Measurements from ENCODE around the gene MAFB.

MAFB gene

DNA sequence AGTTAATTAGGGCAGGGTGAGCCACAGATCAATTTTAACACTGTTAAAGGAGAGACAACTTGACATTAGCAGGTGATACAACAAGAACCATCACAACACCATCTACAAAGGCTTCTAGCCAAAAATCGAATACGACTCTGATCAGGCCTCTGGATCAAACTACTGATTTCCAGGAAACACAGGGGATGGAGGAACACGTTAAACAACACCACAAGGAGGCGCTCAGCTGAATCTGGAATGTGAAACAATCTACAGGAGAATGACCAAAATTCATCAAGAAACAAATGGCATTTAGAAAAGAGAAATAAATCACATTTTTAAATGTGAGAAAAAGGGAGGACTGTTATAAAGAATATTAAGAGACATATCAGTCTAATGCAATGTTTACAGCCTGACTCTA lies 13.5 kb upstream of the MAFB start:
- no peak for DNase-seq (ENCODE audit: low read depth)

DNA sequence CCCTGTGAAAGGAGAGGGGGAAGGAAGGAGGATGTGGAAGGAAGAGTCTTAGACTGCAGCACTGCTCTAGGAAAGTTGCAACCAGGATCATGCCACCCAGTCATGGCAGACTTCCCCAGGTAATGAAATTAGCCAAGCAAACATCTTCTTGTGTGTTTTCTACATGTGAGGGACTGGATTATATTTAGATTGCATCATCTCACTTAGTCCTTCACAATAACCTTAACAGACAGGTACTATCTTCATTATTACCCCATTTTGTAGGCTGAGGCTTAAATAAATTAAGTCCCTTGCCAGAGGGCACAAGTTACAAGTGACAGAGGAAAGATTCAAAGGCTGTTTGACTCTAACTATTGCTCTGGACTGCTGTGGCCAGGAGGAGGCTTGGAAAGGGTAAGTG lies 9.7 kb upstream of the MAFB start:
- no peak for DNase-seq (ENCODE audit: low read depth)

DNA sequence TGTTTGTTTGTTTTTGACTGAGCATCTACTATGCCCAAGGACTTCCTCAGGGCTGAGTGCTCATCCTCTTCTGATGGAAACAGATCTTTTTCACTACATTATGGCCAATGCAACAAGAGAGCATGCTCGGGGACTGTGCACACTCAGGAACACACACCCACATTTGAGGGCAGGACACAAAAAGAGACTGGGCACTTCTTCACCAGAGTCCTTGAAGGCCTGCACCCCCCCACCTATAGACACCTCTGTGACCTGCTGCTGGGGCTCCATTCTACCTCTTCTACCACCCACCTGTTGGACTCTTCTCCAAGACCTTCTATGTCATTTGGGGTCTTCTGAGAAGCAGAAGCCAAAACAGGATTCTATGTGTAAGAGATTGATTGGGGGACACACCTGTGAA lies 9.2 kb upstream of the MAFB start:
- DNase-seq (ENCODE audit: low read depth): no peak

DNA sequence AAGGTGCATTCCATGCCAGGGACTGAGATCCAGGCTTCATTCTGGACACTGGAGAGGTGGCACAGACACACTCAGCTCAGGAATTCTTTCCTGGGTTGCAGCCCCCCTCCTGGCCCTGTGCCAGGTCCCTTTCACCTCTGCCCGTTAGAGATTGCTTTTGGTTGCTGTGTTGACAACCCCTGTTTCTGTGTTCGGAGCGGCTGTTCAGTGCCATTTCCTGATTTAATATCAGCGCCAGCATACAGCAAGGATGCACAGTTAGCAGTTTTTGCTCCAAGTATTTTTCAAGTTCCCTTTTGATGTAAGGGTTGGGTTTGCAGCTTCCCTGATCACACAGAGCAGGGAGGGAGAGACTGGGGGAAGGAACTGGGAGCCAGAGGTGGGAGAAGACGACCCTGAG lies 8.5 kb upstream of the MAFB start:
- DNase-seq (ENCODE audit: low read depth): no peak

DNA sequence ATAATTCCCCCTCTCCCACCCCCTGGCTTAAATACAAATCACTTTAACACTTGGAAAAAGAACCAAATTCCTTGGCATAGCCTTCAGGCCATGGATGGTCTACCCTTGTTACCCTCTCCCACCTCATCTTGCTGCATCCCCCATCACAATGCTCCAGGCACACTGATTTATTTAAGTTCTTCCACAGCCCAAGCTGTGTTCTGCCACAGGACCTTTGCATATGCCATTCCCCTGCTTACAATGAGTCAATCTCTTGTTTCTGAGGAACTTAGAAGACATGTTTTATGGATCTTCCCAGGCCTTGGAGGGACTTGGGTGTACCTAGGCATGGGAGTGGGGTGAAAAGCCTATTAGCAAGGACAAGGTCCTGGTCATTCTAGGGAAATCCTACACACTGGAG lies 6.2 kb upstream of the MAFB start:
- DNase-seq (ENCODE audit: low read depth): no peak

DNA sequence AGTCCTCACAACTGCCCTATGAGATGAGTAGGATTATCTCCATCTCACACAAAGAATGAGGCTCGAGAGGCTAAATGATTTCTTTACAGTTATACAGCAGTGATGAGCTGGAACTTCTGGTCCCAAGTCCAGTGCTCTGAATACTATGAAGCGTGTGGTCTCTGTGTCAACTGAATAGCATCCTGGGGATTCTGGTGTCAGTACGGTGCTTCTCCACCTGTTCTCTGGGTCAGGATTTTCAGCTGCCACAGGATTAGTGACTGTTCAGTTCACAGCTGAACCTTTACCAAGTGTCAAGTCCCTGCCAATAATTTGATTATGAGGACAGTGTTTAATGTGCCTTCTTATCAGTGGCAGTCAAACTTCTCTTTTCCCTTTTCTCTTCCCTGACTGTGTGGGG lies 5.2 kb upstream of the MAFB start:
- DNase-seq (ENCODE audit: low read depth): no peak

DNA sequence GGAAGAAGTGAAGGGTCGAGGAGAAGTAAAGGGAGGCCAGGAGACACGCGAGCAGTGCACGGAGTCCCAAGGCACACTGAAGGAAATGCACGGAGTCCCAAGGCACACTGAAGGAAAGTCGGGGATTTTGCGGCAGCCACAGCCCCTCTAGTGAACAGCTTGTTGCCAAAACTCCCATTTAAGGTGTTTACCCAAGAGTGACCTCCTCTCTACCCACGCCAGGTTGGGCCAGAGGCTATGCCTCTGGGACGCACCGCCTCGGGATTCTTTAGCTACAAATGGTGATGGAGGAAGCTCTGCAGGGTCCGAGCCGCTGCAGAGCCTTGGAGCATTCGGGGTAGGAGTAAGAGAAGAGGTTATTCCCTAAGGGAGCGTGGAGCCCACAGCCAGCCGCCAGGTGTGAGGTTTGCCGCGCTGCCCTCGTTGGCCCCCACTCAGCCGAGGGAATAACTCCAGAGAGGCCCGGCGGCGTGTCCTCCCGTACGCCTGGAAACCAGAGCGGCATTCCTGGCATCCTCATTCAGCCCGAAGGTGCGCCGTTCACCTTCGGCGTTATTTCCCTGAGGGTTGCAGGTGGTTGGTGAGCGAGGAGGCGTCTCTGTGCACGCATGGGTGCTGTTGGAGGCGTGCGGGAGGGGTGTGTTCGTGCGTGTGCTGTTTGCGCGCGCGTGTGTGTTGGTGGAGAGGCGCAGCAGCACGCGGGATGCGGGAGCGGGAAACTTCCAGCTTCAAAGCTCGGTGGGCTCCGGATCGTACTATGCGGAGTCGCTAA lies 3.4 kb upstream of the MAFB start:
- no peak for DNase-seq (ENCODE audit: low read depth)

DNA sequence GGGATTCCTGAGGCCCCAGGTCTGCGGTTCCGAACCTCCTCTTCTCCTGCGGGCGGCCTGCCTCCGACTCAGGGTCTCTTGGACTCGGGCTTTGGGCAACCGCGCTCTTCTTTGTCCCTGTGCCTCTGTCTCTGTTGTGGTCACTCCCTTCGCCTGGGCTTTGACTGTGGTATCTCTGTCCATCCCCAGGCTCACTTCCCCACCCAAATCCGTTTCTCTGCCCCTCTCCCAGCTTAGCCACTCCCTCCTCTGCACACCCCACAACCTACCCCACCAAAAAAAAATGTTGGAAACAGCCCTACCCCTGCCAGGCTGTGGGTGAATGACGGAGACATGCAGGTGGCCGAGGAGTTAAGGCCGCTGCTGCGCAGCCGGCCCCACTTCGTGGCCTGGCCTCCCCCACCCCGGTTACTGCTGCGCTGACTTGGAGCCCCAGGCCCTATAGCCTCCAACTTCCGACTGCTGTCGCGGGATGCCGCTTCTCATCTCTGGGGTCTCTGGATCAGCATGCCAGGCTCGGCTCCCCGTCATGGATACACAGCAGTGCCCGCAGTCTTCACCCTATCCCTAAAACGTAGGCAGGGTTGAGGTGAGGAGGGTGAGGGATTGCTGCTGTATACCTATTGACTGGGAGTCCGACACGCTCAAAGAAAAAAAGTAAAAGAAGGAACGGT lies 2.7 kb upstream of the MAFB start:
- no peak for DNase-seq (ENCODE audit: low read depth)

DNA sequence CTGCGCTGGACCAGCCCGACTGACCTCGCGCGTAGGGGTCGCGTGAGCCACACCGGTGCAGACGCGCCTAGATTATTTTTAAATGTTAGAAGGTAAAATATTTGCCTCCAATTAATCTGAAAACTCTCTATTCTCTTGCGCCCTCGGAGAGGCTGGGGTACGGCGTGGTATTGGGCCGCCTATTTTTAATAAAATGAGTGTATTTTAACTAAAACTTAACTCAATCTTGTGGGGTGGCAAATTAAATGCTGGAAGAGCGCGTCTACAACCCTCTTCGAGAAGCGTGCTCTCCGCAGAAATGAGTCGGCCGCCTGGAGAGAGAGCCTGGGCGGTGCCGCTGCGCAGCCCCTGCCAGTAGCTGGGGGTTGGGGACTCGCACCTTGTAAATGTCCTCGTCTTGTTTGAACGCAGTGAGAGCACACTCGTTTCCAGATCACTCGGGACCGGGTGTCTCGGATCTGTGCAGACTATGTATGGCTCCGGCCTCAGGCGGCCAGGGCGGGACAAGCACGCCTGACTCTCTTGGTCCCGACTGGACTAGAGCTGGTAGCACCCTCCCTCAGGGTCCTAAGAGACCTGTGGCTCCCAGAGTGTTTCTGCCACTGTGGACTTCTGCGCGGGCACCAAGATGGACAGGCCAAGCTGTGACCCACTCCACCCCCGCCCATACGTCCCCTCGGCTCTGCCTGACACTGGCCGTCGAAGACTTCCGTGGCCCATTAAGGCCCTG lies 2.0 kb upstream of the MAFB start:
- DNase-seq (ENCODE audit: low read depth): no peak

DNA sequence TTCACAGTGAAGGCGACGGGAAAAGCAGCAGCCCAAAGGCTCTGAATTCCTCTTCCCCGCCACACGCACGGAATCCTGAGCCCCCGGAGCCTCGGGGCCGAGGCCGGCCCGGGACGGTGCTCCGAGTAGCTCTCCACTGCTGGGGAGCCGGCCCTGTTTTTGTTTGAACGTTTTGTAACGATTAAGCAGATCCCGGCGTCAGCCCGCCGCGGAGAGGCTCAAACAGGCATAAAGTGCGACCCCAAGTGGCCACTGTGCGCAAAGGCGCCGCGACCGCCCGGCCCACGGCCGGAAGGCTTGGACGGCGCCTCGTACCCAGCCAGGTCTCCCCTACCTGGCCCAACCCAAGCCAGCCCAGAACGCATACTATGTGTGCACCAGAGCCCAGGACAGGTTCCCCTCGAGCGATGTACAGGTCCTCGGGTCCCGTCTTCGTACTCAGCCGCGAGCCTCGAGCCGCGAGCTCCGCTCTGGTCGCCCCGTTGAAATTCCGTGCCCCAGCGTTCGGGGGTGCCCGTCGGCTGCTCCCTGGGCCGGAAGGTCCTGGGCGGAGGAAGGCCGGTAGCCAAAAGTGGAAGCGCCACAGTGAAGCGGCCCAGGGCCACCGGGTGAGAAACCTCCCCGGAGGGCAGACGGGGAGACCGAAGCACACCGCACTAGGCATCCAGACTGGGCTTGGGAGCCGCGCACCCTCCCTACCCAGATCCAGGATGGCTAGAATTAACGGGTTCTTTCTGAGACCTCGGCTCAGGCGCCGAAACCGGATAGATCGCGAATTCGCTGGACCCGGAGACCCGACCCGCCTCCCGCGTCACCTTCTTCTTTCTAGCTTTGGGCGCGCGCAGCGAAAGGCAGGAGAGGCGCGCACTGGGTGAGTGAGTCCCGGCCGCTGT lies 1.2 kb upstream of the MAFB start:
- peak; percentile 80 for DNase-seq (ENCODE audit: low read depth)

DNA sequence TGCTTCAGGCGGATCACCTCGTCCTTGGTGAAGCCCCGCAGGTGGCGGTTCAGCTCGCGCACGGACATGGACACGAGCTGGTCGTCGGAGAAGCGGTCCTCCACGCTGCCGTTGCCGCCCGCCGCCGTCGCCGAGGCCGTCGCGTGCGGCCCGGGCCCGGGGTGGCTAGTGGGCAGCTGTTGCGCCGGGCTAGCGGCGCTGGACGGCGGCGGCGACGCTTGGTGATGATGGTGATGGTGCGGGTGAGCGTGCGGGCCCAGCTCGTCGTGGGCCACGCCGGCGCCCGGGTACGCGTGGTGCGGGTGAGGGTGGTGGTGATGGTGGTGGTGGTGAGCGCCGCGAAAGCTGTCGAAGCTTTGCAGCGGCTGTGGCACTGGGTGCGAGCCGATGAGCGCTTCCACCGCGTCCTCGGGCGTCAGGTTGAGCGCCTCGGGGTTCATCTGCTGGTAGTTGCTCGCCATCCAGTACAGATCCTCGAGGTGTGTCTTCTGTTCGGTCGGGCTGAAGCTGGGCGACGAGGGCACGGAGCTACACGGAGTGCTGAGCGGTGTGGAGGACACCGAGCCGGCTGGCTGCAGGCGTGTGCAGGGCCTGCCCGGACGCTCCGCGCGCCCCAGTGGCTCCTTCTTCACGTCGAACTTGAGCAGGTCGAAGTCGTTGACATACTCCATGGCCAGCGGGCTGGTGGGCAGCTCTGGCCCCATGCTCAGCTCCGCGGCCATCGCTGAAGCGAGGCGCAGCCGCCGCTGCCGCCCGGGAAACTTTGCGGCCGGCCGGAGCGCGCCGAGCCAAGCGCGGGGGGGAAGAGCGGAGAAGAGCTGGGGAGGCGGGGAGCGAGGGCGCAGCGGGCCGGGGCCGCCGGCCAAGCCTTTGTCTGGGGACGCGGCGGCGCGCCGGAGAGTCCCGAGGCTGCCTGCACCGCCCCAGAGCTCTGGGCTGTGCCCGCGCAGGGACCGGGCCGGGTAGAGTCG lies 622 bp downstream of the MAFB start:
- no peak for DNase-seq (ENCODE audit: low read depth)

DNA sequence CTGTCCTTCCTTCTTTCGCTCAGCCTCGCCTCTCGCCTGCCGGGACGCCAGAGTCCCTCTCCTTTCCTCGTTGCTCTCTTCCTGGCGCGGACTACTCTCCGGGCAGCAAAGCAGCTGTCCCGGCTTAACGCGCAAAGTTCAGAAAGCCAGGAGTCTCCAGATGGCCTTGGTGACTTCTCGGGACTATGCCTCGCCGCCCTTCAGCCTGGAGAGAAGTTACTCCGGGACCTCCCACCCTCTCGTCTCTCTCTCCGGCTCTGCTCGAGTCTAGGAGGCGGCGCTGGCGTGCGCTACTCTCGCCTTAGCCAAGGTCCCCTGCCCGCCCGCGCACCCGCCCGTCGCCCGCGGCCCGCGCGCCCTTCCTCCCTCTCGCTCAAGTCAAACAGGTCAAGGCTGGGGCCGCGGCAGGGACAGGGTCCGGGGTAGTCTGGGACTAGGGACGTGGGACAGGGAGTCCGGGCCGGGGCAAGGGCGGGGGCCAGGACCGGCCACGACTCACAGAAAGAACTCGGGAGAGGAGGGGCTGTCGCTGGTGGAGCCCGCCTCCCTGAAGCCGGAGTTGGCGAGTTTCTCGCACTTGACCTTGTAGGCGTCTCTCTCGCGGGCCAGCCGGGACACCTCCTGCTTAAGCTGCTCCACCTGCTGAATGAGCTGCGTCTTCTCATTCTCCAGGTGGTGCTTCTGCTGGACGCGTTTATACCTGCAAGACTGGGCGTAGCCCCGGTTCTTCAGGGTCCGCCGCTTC lies 1.5 kb downstream of the MAFB start:
- no peak for DNase-seq (ENCODE audit: low read depth)

DNA sequence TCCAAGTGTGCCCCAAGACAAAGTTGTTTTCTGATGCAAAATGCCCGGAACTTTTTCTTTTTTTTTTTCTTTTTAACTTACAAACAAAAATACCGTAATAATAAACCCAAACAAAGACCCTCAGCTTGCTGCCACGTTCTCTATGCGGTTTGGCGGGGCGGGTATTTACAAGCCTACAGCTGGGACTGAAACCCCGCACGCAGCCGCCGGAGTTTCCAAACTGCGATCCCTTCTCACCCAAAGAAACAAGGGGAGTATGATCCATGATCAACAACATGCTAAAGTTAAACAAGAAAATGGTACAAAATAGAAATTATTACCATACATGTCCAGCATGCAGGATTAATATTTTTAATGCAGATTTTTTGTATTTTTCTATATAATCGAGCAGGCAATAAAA lies 2.1 kb downstream of the MAFB start:
- no peak for DNase-seq (ENCODE audit: low read depth)

DNA sequence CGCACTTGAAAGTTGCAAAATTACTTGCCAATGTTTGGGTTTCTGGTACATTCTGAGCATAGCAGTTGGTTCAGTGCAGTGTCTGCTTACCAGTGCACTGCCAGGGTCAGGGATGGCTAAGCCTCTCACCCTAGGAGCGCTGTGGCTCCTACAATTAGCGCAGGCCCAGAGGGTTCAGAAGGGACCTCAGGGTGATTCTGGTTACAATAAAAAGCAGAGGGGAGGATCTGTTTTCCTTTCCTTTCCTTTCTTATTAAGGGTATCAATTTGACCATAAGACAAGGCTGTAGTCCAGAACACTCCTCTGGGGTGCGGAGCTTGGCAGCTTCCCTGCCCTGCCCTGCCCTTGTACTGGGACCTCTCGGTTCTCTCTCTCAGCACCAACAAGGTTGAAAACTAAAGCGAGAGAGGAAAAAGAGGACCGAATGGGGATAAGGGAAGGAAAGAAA lies 2.6 kb downstream of the MAFB start:
- no peak for DNase-seq (ENCODE audit: low read depth)

DNA sequence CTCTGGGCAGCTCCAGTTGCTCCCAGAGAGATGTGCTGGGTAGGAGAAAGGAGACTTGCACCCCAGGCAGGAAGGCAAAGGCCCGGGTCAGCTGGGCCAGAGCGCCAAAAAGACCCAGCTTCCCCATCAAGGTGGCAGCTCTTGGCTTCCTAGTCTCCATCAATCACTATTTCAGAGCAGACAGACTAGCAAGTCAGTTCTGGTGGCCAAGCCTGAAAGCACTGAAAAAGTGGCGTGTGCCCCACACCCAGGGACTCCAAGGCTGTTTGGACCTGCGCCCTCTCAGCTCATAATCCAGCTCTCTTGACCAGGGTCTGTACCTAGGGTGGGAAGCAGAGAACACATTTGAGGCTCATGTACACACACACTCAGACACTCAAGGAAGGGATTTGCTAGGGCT lies 3.7 kb downstream of the MAFB start:
- DNase-seq (ENCODE audit: low read depth): no peak

DNA sequence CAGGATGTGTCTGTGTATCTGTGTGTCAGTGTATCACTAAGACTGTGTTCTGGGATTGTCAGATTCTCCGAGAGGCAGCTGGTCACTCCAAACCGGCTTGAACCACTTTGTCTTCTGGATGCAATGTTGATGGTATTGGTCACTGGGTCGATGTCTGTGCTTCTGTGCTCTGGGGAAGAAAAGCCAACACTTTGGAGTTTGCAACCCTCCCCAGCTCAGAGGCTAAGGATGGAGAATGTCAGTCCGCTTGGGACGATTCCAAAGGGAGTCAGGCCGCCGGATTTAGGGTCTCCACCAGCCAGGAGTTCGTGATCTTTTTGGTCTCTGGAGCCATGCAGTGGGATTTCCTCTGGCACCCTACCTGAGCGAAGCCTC lies 5.2 kb downstream of the MAFB start:
- no peak for DNase-seq (ENCODE audit: low read depth)

DNA sequence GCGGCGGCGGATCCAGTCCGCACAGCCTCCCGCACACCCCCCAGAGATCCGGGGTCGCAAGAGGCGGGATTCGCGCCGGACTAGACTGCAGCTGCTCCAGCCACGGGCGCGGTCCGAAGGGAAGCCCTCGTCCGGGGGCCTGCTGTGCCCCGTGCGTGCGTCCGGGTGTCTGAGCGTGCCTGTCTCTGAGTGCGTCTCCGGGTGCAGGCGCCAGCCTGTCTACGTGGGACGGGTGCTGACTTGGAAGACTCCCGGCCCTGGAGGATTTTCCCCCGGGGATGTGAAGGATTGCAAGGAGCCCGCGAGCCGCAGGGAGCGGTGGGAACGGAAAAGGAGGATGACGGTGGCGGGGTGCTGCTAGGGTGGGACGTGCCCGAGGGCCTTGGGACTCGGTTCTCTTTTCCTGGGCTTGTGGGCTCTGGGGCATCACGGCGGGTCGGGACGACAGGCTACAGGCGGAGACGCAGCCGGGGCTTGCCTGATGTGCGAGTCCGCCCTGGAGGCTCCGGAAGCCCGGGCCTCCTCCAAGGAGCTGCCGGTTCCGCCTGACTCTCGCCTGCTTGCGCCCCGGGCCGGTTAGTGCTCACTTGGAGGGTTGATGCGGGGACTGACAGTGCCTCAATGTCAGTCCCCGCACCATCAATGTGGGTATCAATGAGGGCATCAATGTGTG lies 5.7 kb downstream of the MAFB start:
- no peak for DNase-seq (ENCODE audit: low read depth)

DNA sequence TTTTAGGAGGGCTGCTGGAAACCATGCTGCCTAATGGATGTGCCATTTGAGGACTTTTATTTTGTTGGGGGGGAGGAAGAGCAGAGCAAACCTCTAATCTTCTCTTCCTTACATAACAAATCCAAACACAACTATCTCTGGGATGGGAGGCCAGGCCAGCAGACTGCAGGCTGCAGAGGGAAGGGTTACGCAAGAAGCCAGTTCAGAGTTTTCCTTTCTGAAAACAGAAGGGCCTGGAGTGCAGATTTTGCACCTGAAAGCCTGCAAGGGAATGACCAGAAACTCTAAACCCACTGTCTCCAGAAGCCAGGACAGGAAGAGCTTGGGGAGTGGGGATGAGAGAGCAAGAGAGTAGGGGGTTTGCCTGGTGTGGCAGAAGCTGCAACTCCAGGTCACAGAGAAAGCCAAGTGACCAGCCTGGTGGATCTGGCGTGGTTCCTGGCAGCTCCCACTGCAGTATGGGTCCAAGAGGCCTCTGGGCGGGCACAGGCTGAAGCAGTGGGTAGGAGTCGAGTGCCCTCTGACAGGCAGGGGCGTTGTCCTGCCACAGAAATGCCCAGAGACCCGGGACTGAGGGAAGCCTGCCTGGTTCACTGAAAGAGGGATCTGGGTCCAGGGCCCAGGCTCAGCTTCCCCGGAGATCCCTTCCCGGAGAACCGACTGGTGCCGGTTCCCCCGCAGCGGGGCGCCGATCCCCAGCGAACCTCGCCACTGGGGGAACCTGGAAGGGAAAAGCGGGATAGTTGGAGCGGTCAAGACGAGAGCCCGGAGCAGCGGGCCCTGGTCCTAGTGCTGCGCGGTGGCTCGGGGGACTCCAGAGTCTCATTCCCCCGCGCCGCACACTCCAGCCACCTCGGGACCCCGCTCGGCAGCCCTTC lies 6.7 kb downstream of the MAFB start:
- DNase-seq (ENCODE audit: low read depth): no peak

DNA sequence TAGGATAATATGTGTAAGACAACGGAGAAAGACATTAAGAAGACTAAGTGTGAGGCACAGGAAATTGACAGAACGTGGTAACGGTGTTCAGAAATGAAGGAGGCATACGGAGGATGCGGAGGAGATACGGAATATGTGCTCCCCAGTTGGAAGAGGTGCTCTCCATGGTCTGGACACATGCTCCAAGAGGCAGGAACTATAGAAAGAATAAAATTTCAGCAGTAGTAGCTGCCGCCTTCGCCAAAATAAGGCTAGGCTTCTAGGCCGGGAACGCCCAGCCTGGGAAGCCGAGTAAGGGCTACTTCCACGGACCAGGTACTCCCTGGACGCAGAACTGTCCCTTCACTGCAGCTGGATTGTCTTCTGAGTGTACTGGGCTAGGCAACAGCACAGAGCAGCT lies 7.4 kb downstream of the MAFB start:
- DNase-seq (ENCODE audit: low read depth): no peak
